ENCODE data around the gene TDRKH.
"Not testable (repeated sequence)": the region's sequence is repeated elsewhere in the genome, so short reads cannot be mapped to it uniquely, and the experiment has no call there.

Gene TDRKH

GRCh38 chr1:151801310-151801820 lies 11.1 kb upstream of the TDRKH start:
- no peak for DNase-seq

GRCh38 chr1:151800830-151801229 lies 10.5 kb upstream of the TDRKH start:
- DNase-seq: no peak

- no peak for DNase-seq
Observed at GRCh38 chr1:151799179-151800022, 9.1 kb upstream of the TDRKH start.

- DNase-seq: no peak
Observed at GRCh38 chr1:151798571-151798970, 8.3 kb upstream of the TDRKH start.

- no peak for DNase-seq
Observed at GRCh38 chr1:151790940-151791651, 796 bp upstream of the TDRKH start.

GRCh38 chr1:151787689-151788088 lies 2.6 kb downstream of the TDRKH start:
- DNase-seq: no peak

GRCh38 chr1:151783796-151784195 lies 6.5 kb downstream of the TDRKH start:
- no peak for DNase-seq

- no peak for DNase-seq
Observed at GRCh38 chr1:151782741-151783140, 7.6 kb downstream of the TDRKH start.

GRCh38 chr1:151782026-151782425 lies 8.3 kb downstream of the TDRKH start:
- not testable (repeated sequence) for DNase-seq

GRCh38 chr1:151780736-151781135 lies 9.6 kb downstream of the TDRKH start:
- not testable (repeated sequence) for DNase-seq

GRCh38 chr1:151779852-151780251 lies 10.4 kb downstream of the TDRKH start:
- DNase-seq: no peak

GRCh38 chr1:151777317-151777716 lies 13.0 kb downstream of the TDRKH start:
- DNase-seq: no peak

- DNase-seq: no peak
Observed at GRCh38 chr1:151776665-151777062, 13.6 kb downstream of the TDRKH start.

- no peak for DNase-seq
Observed at GRCh38 chr1:151775894-151776664, 14.2 kb downstream of the TDRKH start.

- no peak for DNase-seq
Observed at GRCh38 chr1:151774256-151774922, 15.9 kb downstream of the TDRKH start.

- no peak for DNase-seq
Observed at GRCh38 chr1:151773702-151774101, 16.6 kb downstream of the TDRKH start.

- DNase-seq: not testable (repeated sequence)
Observed at GRCh38 chr1:151769270-151769669, 21.0 kb downstream of the TDRKH start.

GRCh38 chr1:151768351-151769066 lies 21.8 kb downstream of the TDRKH start:
- DNase-seq: not testable (repeated sequence)

GRCh38 chr1:151763990-151764389 lies 26.3 kb downstream of the TDRKH start:
- DNase-seq: no peak

- DNase-seq: peak; percentile 22 to 62
Observed at GRCh38 chr1:151762941-151763921, 27.1 kb downstream of the TDRKH start, which contains the start of gene MRPL9. Gene MRPL9, minus strand, starts transcription at chr1:151763496. Its CDS starts 17 bp downstream, at chr1:151763479.
